GM12864 (cell line): Measurements from ENCODE around the gene PJA2.
"Not testable (repeated sequence)": the region's sequence is repeated elsewhere in the genome, so short reads cannot be mapped to it uniquely, and the experiment has no call there.

ENCODE experiments used
- DNase-seq: peaks from one replicate; pipeline ENCODE4 v3.0.0-alpha.2; 2011; ENCODE audit warnings: low read depth
- H3K4me3 ChIP-seq: 2 replicates; pipeline ENCODE4 v1.5.1; 2011; ENCODE audit warnings: mild to moderate bottlenecking, low read depth, low read length, control low read depth
- TF ChIP-seq, protein P1 (sequence below): IDR thresholded peaks from 2 replicates; pipeline ENCODE4 v1.5.1; 2011; ENCODE audit warnings: low read depth, mild to moderate bottlenecking, moderate library complexity, low read length, control low read depth, inconsistent platforms; ENCODE audit errors: missing control alignments

Gene PJA2

DNA sequence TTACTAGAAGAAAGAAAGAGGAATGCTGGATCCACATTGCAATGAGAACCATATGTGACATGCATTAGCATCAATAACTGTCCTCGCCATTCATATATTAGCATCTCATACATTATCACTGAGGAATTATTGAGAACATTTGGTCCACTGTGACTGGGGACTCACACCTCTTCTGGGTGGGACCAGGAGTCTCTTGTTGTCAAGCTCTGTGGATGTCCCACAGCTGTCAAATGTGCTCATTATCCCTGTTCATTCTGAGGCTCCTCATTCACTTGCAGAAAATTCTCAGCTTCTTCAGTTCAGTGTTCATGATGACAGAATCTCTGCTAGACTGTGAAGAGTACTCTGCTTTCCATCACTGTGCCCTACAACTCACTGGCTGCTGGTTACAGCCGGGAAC is 109.4 kb downstream of the PJA2 start:
- no peak overlapping the region for H3K4me3 ChIP-seq
- TF ChIP-seq, protein P1, sequence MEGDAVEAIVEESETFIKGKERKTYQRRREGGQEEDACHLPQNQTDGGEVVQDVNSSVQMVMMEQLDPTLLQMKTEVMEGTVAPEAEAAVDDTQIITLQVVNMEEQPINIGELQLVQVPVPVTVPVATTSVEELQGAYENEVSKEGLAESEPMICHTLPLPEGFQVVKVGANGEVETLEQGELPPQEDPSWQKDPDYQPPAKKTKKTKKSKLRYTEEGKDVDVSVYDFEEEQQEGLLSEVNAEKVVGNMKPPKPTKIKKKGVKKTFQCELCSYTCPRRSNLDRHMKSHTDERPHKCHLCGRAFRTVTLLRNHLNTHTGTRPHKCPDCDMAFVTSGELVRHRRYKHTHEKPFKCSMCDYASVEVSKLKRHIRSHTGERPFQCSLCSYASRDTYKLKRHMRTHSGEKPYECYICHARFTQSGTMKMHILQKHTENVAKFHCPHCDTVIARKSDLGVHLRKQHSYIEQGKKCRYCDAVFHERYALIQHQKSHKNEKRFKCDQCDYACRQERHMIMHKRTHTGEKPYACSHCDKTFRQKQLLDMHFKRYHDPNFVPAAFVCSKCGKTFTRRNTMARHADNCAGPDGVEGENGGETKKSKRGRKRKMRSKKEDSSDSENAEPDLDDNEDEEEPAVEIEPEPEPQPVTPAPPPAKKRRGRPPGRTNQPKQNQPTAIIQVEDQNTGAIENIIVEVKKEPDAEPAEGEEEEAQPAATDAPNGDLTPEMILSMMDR: no peak
- no peak for DNase-seq

GRCh38 chr5:109299557-109299956 is 110.2 kb downstream of the PJA2 start:
- no peak for DNase-seq
- TF ChIP-seq, protein P1: no peak
- no peak overlapping the region for H3K4me3 ChIP-seq

DNA sequence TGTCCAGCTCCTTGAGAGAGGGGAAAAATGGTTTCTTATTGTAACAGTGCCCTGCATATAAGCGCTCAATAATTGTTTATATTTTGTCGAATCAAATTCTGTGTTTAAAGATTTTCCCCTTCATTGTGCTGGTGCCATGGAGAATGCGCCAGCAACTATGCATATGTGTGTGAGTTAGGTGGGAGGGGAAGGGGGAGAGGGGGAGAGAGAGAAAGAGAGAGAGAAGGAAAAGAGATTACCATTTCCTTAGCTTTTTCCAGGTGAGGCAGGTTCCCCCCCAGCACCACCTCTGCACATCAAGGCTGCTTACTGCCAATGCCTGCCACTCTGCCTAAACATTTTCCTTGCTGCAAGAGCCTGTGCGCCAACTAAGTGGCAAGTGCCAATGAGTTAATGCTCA is 111.0 kb downstream of the PJA2 start:
- no peak for DNase-seq
- H3K4me3 ChIP-seq: no peak overlapping the region
- TF ChIP-seq, protein P1: no peak

GRCh38 chr5:109297900-109298299 is 111.9 kb downstream of the PJA2 start:
- no peak for DNase-seq
- TF ChIP-seq, protein P1: no peak
- no peak overlapping the region for H3K4me3 ChIP-seq

DNA sequence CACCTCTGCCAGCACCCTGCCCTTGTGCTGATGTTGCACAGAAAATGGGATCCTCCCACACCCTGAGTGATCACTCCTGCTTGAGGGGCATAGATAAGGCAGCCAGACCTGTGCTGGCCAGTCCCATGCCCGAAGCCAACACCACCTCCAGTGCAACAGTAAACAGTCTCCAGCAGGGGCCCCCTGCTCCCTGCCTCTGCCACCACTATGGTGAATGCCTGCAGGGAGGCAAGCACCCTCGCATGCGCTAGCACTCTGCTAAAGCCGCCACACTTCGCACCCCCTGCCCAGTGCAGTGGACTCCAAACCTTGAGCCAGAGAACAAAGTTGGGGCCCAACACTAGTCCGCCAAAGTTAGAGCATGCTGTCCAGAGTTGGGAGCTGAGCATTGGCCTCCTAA is 118.7 kb downstream of the PJA2 start:
- TF ChIP-seq, protein P1: no peak
- H3K4me3 ChIP-seq: no peak overlapping the region
- DNase-seq: no peak

GRCh38 chr5:109290231-109290630 is 119.5 kb downstream of the PJA2 start:
- TF ChIP-seq, protein P1: no peak
- no peak overlapping the region for H3K4me3 ChIP-seq
- no peak for DNase-seq

DNA sequence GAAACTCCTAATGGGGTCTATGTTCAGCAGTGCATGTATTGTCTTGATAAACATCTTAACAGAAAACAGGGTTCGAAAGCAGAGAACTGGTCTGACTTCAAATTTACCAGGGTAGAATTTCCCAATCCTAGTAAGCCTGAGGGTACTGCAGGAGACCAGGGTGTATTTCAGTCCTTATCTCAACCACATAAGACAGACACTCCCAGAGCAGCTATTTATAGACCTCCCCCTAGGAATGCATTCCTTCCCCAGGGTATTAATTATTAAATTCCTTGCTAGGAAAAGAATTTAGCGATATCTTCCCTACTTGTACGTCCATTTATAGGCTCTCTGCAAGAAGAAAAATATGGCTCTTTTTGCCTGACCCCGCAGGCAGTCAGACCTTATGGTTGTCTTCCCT is 123.1 kb downstream of the PJA2 start:
- not testable (repeated sequence) for H3K4me3 ChIP-seq, DNase-seq
